ENCODE measurements around the gene LOXHD1. TPM values are rescaled to one million over a fixed set of nuclear protein-coding genes. Genes with fewer than 3 reads are reported as not detected.

The LOXHD1 gene
- total RNA-seq, 2 donors from 2014 or later = 0.11 TPM; not detected in 1

DNA sequence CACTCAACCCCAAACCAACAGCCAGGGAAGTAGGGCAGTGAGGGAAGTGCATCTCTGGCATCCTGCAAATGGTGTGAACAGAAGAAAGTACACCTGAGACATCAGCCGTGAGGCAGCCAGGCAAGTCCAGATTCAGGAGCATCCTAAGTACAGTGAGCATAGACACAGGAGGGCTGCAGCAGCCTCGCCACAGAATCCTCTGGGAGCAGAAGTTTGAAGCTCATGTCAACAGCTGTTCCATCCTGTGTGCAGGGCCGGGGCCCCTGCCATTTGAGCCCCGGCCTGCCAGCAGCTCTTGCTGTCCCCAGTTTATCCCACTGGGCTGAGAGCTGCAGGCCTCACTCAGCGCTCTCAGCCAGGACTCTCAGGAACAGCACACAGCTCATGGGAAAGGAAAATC lies 14.5 kb downstream of the LOXHD1 start:
- TF ChIP-seq, protein P1, sequence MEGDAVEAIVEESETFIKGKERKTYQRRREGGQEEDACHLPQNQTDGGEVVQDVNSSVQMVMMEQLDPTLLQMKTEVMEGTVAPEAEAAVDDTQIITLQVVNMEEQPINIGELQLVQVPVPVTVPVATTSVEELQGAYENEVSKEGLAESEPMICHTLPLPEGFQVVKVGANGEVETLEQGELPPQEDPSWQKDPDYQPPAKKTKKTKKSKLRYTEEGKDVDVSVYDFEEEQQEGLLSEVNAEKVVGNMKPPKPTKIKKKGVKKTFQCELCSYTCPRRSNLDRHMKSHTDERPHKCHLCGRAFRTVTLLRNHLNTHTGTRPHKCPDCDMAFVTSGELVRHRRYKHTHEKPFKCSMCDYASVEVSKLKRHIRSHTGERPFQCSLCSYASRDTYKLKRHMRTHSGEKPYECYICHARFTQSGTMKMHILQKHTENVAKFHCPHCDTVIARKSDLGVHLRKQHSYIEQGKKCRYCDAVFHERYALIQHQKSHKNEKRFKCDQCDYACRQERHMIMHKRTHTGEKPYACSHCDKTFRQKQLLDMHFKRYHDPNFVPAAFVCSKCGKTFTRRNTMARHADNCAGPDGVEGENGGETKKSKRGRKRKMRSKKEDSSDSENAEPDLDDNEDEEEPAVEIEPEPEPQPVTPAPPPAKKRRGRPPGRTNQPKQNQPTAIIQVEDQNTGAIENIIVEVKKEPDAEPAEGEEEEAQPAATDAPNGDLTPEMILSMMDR (IDR thresholded peaks at IDR 0.05) = no peak
- no peaks in the 10 kb centered on the region for H3K9me3 ChIP-seq
- H3K4me3 ChIP-seq = no peak overlapping the region
- H3K27ac ChIP-seq = no peak overlapping the region
- H3K27me3 ChIP-seq = no peaks in the 10 kb centered on the region
- H3K4me1 ChIP-seq = no peaks in the 10 kb centered on the region
- no peaks in the 10 kb centered on the region for H3K36me3 ChIP-seq
- DNase-seq (ENCODE audit: low spot score) = no peak

DNA sequence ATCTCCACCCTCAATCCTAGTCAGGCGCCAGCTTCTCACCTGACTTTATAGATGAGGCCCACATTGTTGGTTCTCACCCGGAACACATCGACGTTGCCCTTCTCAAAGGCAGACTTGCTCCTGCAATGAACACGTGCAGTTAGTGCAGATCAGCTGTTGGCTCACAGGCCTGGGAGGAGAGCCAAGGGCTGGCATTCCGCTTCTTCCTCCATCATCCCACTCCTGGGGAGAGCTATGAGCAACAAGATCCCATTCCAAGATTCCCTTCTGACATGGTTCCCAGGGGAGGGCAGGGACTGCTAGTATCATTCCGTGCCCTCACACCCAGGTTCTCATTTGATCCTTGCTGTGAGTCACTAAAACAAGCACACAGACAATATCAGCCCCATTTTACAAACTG lies 15.1 kb downstream of the LOXHD1 start:
- H3K27ac ChIP-seq = no peak overlapping the region
- no peaks in the 10 kb centered on the region for H3K9me3 ChIP-seq
- no peak for DNase-seq (ENCODE audit: low spot score)
- no peaks in the 10 kb centered on the region for H3K36me3 ChIP-seq
- TF ChIP-seq, protein P1 (IDR thresholded peaks at IDR 0.05) = no peak
- H3K4me3 ChIP-seq = no peak overlapping the region
- H3K27me3 ChIP-seq = no peaks in the 10 kb centered on the region
- H3K4me1 ChIP-seq = no peaks in the 10 kb centered on the region

DNA sequence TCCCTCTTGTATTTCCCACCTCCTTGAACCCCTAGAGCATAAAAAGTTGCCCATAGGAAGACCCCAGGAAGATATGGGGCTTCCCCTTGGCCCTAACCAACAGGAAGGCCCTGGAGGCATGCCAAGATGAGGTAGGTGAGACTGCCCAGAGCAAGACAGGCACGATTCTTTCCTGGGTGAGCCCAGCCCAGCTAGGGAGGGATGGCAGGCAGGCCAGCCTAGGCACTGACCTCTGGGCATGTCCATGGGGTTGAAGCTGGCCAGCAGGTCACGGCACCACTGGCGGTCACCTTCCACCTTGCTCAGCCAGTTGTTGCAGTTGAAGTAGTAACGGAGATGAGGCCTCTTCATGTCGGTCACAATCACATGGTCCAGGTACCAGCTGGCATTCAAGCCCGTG lies 17.6 kb downstream of the LOXHD1 start:
- Histone ChIP-seq H3K4me3 (no peak overlapping the region), H3K27ac (no peak overlapping the region), H3K27me3 (no peaks in the 10 kb centered on the region), H3K4me1 (no peaks in the 10 kb centered on the region), H3K9me3 (no peaks in the 10 kb centered on the region), H3K36me3 (no peaks in the 10 kb centered on the region)
- TF ChIP-seq, protein P1 (IDR thresholded peaks at IDR 0.05) = no peak
- no peak for DNase-seq (ENCODE audit: low spot score)

DNA sequence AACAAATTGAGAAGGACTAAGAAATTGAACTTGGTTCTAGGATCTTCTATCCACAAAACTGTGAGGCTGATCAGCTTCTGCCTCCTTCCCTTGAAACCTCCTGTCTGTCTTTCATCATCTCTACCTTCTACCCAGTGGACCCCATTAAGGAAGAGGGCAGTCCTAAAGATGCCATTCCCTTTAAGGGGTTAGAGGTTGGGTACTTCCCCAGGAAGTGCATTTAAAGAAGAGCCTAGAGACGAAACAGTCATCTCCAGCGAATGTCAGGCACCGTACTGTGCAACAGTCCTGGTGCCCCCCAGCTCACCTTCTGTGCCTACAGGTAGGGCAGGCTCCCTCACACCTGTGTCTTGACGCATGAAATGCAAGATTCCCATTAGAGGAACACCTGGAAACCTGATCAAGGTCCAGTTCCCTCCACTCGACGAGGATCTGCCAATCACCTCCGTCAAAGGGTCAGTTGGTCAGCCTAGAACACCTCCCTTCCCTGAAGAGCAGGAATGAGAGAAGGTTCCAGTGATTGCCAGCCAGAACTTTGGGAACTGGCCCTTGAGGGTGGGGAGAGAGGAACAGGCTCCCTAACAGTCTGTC lies 20.9 kb downstream of the LOXHD1 start:
- H3K4me1 ChIP-seq = no peaks in the 10 kb centered on the region
- TF ChIP-seq, protein P1 (IDR thresholded peaks at IDR 0.05) = no peak

DNA sequence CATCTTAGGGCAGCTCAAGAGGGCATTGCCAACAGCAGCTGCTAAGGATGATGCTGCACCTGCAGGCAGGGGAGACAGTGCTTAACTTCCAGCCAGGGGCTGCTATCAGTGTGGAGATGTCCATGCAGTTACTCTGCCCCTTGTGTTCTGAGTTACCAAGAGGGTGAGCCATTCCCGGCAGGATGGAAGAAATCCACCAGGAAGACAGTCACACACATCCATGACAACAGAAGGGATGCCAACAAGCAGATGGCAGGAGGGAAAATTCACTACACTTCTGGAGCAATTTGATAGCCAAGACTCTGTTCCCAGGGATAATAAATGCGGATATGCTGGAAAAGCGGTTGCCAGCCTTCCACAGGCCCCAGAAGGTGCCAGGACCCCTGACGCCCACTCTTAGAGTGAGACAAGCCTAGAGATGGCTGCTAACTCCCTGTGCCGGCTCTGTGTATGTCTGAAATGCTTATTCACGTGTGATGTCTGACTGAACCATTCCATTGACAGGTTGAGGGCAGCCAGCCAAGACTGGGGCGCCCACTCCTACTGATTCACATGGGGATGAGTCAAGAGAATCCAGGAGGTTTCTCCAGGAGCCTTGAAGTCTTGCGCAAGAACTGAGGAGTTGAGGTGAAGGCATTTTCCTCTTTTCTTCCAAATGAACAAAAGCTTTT lies 24.5 kb downstream of the LOXHD1 start:
- Histone ChIP-seq H3K4me1 (no peaks in the 10 kb centered on the region), H3K9me3 (no peaks in the 10 kb centered on the region), H3K27ac (no peak overlapping the region), H3K4me3 (no peak overlapping the region), H3K36me3 (no peaks in the 10 kb centered on the region), H3K27me3 (no peaks in the 10 kb centered on the region)
- peak; percentile 40 for DNase-seq (ENCODE audit: low spot score)
- TF ChIP-seq, protein P1 (IDR thresholded peaks at IDR 0.05) = no peak

More for the DNA sequence above, 20.9 kb downstream of the LOXHD1 start:
- Histone ChIP-seq H3K9me3 (no peaks in the 10 kb centered on the region), H3K27ac (no peak overlapping the region), H3K27me3 (no peaks in the 10 kb centered on the region), H3K36me3 (no peaks in the 10 kb centered on the region), H3K4me3 (no peak overlapping the region)
- DNase-seq (ENCODE audit: low spot score) = peak; percentile 38
